NCI-H510A (cell line): ENCODE data around the gene ARHGAP24.
"Not testable (repeated sequence)": the region's sequence is repeated elsewhere in the genome, so short reads cannot be mapped to it uniquely, and the experiment has no call there.

ENCODE experiments used
- DNase-seq: peaks from one replicate; lab custom pipeline; 2025; lab: John Stamatoyannopoulos, UW

The ARHGAP24 gene

GRCh38 chr4:85482010-85482738, 7.2 kb downstream of the ARHGAP24 start:
- DNase-seq = no peak

- DNase-seq = no peak
These were observed 11.6 kb downstream of the ARHGAP24 start for GRCh38 chr4:85486425-85487086.

- DNase-seq = no peak
These were observed 13.5 kb downstream of the ARHGAP24 start for GRCh38 chr4:85488416-85488815.

- DNase-seq = no peak
These were observed 14.5 kb downstream of the ARHGAP24 start for GRCh38 chr4:85489273-85489981.

GRCh38 chr4:85491527-85491926, 16.6 kb downstream of the ARHGAP24 start:
- no peak for DNase-seq

- DNase-seq = no peak
These were observed 17.4 kb downstream of the ARHGAP24 start for GRCh38 chr4:85492336-85492735.

- DNase-seq = no peak
These were observed 20.7 kb downstream of the ARHGAP24 start for GRCh38 chr4:85495621-85496020.

GRCh38 chr4:85496126-85496849, 21.3 kb downstream of the ARHGAP24 start:
- no peak for DNase-seq

- no peak for DNase-seq
These were observed 22.0 kb downstream of the ARHGAP24 start for GRCh38 chr4:85496933-85497332.

- no peak for DNase-seq
These were observed 23.3 kb downstream of the ARHGAP24 start for GRCh38 chr4:85498068-85498733.

- no peak for DNase-seq
These were observed 24.6 kb downstream of the ARHGAP24 start for GRCh38 chr4:85499573-85499972.

- no peak for DNase-seq
These were observed 25.3 kb downstream of the ARHGAP24 start for GRCh38 chr4:85500110-85500867.

- DNase-seq = not testable (repeated sequence)
These were observed 26.2 kb downstream of the ARHGAP24 start for GRCh38 chr4:85501145-85501544.

GRCh38 chr4:85508654-85509053, 33.7 kb downstream of the ARHGAP24 start:
- DNase-seq = no peak

GRCh38 chr4:85509882-85510631, 35.1 kb downstream of the ARHGAP24 start:
- DNase-seq = no peak

- DNase-seq = no peak
These were observed 35.7 kb downstream of the ARHGAP24 start for GRCh38 chr4:85510632-85510984.

GRCh38 chr4:85512446-85513205, 37.7 kb downstream of the ARHGAP24 start:
- no peak for DNase-seq

GRCh38 chr4:85514117-85514516, 39.2 kb downstream of the ARHGAP24 start:
- DNase-seq = no peak

GRCh38 chr4:85514783-85515182, 39.8 kb downstream of the ARHGAP24 start:
- DNase-seq = no peak

GRCh38 chr4:85515701-85516100, 40.8 kb downstream of the ARHGAP24 start:
- no peak for DNase-seq
